ENCODE data around the gene VCL. TPM values are rescaled to one million over a fixed set of nuclear protein-coding genes. Genes with fewer than 3 reads are reported as not detected.
A peak's percentile ranks its signal among the peaks of the same experiment; 100 is the strongest.

VCL gene
- total and polyA plus RNA-seq, 9 of the 15 experiments (the other 6 are each of a cell fraction or from before 2014, with no cell fraction given) = 29.8 to 186 (median 76.4) TPM

GRCh38 chr10:74153123-74153522 is 155.2 kb downstream of the VCL start (continued):
- TF ChIP-seq DEAF1 (CRISPR knock-in tag; IDR thresholded peaks at IDR 0.05) (no peak), MNT (conservative IDR thresholded peaks at IDR 0.05) (peak in 1 of 2 experiments; percentile 50; a peak in 1 of 4 replicates), JUN (IDR thresholded peaks at IDR 0.05; ENCODE audit: borderline replicate concordance, low read depth, low read length) (no peak), JUN (CRISPR knock-in tag; IDR thresholded peaks at IDR 0.05; ENCODE audit: borderline replicate concordance) (no peak), ZC3H11A (IDR thresholded peaks at IDR 0.05; ENCODE audit: low read depth, low read length) (no peak), KAT8 (IDR thresholded peaks at IDR 0.05; ENCODE audit: low read depth) (no peak), MLLT1 (IDR thresholded peaks at IDR 0.05) (peak in 1 of 2 experiments; percentile 43; a peak in 1 of 4 replicates), GATAD2B (IDR thresholded peaks at IDR 0.05; ENCODE audit: borderline replicate concordance) (no peak), ZNF280B (CRISPR knock-in tag; IDR thresholded peaks at IDR 0.05) (no peak)
- TF ChIP-seq, protein P1, sequence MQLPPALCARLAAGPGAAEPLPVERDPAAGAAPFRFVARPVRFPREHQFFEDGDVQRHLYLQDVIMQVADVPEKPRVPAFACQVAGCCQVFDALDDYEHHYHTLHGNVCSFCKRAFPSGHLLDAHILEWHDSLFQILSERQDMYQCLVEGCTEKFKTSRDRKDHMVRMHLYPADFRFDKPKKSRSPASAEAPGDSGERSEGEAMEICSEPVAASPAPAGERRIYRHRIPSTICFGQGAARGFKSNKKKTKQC (CRISPR knock-in tag; IDR thresholded peaks at IDR 0.05) = no peak
- TF ChIP-seq, protein P2, sequence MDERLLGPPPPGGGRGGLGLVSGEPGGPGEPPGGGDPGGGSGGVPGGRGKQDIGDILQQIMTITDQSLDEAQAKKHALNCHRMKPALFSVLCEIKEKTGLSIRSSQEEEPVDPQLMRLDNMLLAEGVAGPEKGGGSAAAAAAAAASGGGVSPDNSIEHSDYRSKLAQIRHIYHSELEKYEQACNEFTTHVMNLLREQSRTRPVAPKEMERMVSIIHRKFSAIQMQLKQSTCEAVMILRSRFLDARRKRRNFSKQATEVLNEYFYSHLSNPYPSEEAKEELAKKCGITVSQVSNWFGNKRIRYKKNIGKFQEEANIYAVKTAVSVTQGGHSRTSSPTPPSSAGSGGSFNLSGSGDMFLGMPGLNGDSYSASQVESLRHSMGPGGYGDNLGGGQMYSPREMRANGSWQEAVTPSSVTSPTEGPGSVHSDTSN (CRISPR knock-in tag; IDR thresholded peaks at IDR 0.05; ENCODE audit: low read depth) = no peak
- TF ChIP-seq, protein P2 (tag; conservative IDR thresholded peaks at IDR 0.05; ENCODE audit: low read depth) = no peak
- TF ChIP-seq, protein P3, sequence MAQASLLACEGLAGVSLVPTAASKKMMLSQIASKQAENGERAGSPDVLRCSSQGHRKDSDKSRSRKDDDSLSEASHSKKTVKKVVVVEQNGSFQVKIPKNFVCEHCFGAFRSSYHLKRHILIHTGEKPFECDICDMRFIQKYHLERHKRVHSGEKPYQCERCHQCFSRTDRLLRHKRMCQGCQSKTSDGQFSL (CRISPR knock-in tag; IDR thresholded peaks at IDR 0.05) = no peak
- TF ChIP-seq, protein P3 (tag; IDR thresholded peaks at IDR 0.05) = no peak

All from K562 (cell line).